ENCODE measurements around the gene ADGRE3. TPM values are rescaled to one million over a fixed set of nuclear protein-coding genes. Genes with fewer than 3 reads are reported as not detected.

Gene ADGRE3
- total RNA-seq, 1 experiment from 2014 or later = not detected

- H3K4me3 ChIP-seq = no peak overlapping the region
- no peak for DNase-seq
- H3K27me3 ChIP-seq = peaks cover 36% of the 10 kb centered on the region
- no peaks in the 10 kb centered on the region for H3K9me3 ChIP-seq
- no peaks in the 10 kb centered on the region for H3K36me3 ChIP-seq
These were observed 2.8 kb upstream of the ADGRE3 start for GRCh38 chr19:14677464-14677863.

- no peak for DNase-seq
- Histone ChIP-seq H3K36me3 (no peaks in the 10 kb centered on the region), H3K9me3 (no peaks in the 10 kb centered on the region), H3K4me3 (no peak overlapping the region), H3K27me3 (peaks cover 36% of the 10 kb centered on the region)
These were observed 2.1 kb upstream of the ADGRE3 start for GRCh38 chr19:14676762-14677161.

- H3K9me3 ChIP-seq = no peaks in the 10 kb centered on the region
- peaks cover 54% of the 10 kb centered on the region for H3K27me3 ChIP-seq
- no peak overlapping the region for H3K4me3 ChIP-seq
- no peak for DNase-seq
- no peaks in the 10 kb centered on the region for H3K36me3 ChIP-seq
These were observed 1.6 kb downstream of the ADGRE3 start for GRCh38 chr19:14673088-14673487.

GRCh38 chr19:14672188-14672872, 2.3 kb downstream of the ADGRE3 start:
- Histone ChIP-seq H3K36me3 (no peaks in the 10 kb centered on the region), H3K4me3 (no peak overlapping the region), H3K9me3 (no peaks in the 10 kb centered on the region), H3K27me3 (peaks cover 50% of the 10 kb centered on the region)
- no peak for DNase-seq

- H3K27me3 ChIP-seq = peaks cover 42% of the 10 kb centered on the region
- H3K9me3 ChIP-seq = no peaks in the 10 kb centered on the region
- no peak for DNase-seq
- no peaks in the 10 kb centered on the region for H3K36me3 ChIP-seq
- H3K4me3 ChIP-seq = no peak overlapping the region
These were observed 4.2 kb downstream of the ADGRE3 start for GRCh38 chr19:14670408-14670807.

- no peak for DNase-seq
- Histone ChIP-seq H3K27me3 (peaks cover 42% of the 10 kb centered on the region), H3K4me3 (no peak overlapping the region), H3K9me3 (no peaks in the 10 kb centered on the region), H3K36me3 (no peaks in the 10 kb centered on the region)
These were observed 4.7 kb downstream of the ADGRE3 start for GRCh38 chr19:14669940-14670339.

- Histone ChIP-seq H3K27me3 (no peaks in the 10 kb centered on the region), H3K36me3 (no peaks in the 10 kb centered on the region), H3K9me3 (no peaks in the 10 kb centered on the region), H3K4me3 (no peak overlapping the region)
- DNase-seq = no peak
These were observed 13.2 kb downstream of the ADGRE3 start for GRCh38 chr19:14661372-14661924.

GRCh38 chr19:14659874-14660489, 14.7 kb downstream of the ADGRE3 start:
- DNase-seq = no peak
- Histone ChIP-seq H3K4me3 (no peak overlapping the region), H3K9me3 (no peaks in the 10 kb centered on the region), H3K36me3 (no peaks in the 10 kb centered on the region), H3K27me3 (no peaks in the 10 kb centered on the region)

- no peaks in the 10 kb centered on the region for H3K36me3 ChIP-seq
- H3K27me3 ChIP-seq = peaks cover 6% of the 10 kb centered on the region; the same call in 1 of the 2 replicates
- no peak for DNase-seq
- no peak overlapping the region for H3K4me3 ChIP-seq
- no peaks in the 10 kb centered on the region for H3K9me3 ChIP-seq
These were observed 18.9 kb downstream of the ADGRE3 start for GRCh38 chr19:14655726-14656125.

GRCh38 chr19:14654786-14655560, 19.7 kb downstream of the ADGRE3 start:
- H3K9me3 ChIP-seq = no peaks in the 10 kb centered on the region
- peaks cover 6% of the 10 kb centered on the region; the same call in 1 of the 2 replicates for H3K27me3 ChIP-seq
- no peak overlapping the region for H3K4me3 ChIP-seq
- no peaks in the 10 kb centered on the region for H3K36me3 ChIP-seq
- DNase-seq = no peak

- Histone ChIP-seq H3K36me3 (no peaks in the 10 kb centered on the region), H3K27me3 (peaks cover 11% of the 10 kb centered on the region), H3K4me3 (no peak overlapping the region), H3K9me3 (no peaks in the 10 kb centered on the region)
- no peak for DNase-seq
These were observed 24.5 kb downstream of the ADGRE3 start for GRCh38 chr19:14650161-14650560.

- DNase-seq = no peak
- Histone ChIP-seq H3K27me3 (peaks cover 14% of the 10 kb centered on the region), H3K4me3 (no peak overlapping the region), H3K36me3 (no peaks in the 10 kb centered on the region), H3K9me3 (no peaks in the 10 kb centered on the region)
These were observed 25.6 kb downstream of the ADGRE3 start for GRCh38 chr19:14649020-14649419.

- DNase-seq = no peak
- Histone ChIP-seq H3K36me3 (no peaks in the 10 kb centered on the region), H3K4me3 (no peak overlapping the region), H3K27me3 (peaks cover 14% of the 10 kb centered on the region), H3K9me3 (no peaks in the 10 kb centered on the region)
These were observed 26.1 kb downstream of the ADGRE3 start for GRCh38 chr19:14648506-14648905.

- Histone ChIP-seq H3K27me3 (peaks cover 2% of the 10 kb centered on the region; the same call in 1 of the 2 replicates), H3K9me3 (peaks cover 5% of the 10 kb centered on the region; the same call in 1 of the 2 replicates), H3K4me3 (no peak overlapping the region), H3K36me3 (no peaks in the 10 kb centered on the region)
- no peak for DNase-seq
These were observed 34.9 kb downstream of the ADGRE3 start for GRCh38 chr19:14639536-14640277.

- H3K36me3 ChIP-seq = no peaks in the 10 kb centered on the region
- DNase-seq = no peak
- H3K9me3 ChIP-seq = no peaks in the 10 kb centered on the region
- no peak overlapping the region for H3K4me3 ChIP-seq
- H3K27me3 ChIP-seq = no peaks in the 10 kb centered on the region
These were observed 42.4 kb downstream of the ADGRE3 start for GRCh38 chr19:14632286-14632685.

- H3K36me3 ChIP-seq = no peaks in the 10 kb centered on the region
- H3K9me3 ChIP-seq = no peaks in the 10 kb centered on the region
- no peak for DNase-seq
- no peak overlapping the region for H3K4me3 ChIP-seq
- H3K27me3 ChIP-seq = peaks cover 7% of the 10 kb centered on the region; the same call in 1 of the 2 replicates
These were observed 45.1 kb downstream of the ADGRE3 start for GRCh38 chr19:14629557-14629956.
